Astrocyte (in vitro differentiated cells and primary cell): ENCODE measurements around the gene FRMD4A. TPM values are rescaled to one million over a fixed set of nuclear protein-coding genes. Genes with fewer than 3 reads are reported as not detected.

ENCODE experiments used
- DNase-seq: peaks from one replicate; pipeline ENCODE4 v3.0.0-alpha.2; 2010; ENCODE audit warnings: low read depth
- FAIRE-seq: peaks from 2 replicates; lab custom pipeline; 2011; peaks lifted over from hg19 to GRCh38; lab: Jason Lieb, UNC
- H2AFZ ChIP-seq: 2 replicates; pipeline ENCODE4 v1.6.0; 2012; ENCODE audit warnings: low read depth, low read length, inconsistent platforms
- H3K27ac ChIP-seq: 2 replicates; pipeline ENCODE4 v1.5.1; 2011; ENCODE audit warnings: low read depth, low read length, inconsistent platforms
- H3K27me3 ChIP-seq: 2 replicates; pipeline ENCODE4 v1.6.0; 2011; ENCODE audit warnings: low read length, inconsistent platforms; ENCODE audit not compliant: insufficient read depth
- H3K36me3 ChIP-seq: 2 replicates; pipeline ENCODE4 v1.5.1; 2011; ENCODE audit warnings: low read length, inconsistent platforms; ENCODE audit not compliant: insufficient read depth
- H3K4me1 ChIP-seq: 2 replicates; pipeline ENCODE4 v1.5.1; 2011; ENCODE audit warnings: low read length, inconsistent platforms; ENCODE audit not compliant: insufficient read depth
- H3K4me2 ChIP-seq: 2 replicates; pipeline ENCODE4 v1.6.0; 2012; ENCODE audit warnings: low read length, inconsistent platforms
- H3K4me3 ChIP-seq: 2 replicates; pipeline ENCODE4 v1.5.1; 2011; ENCODE audit warnings: low read depth, mild to moderate bottlenecking, low read length, inconsistent platforms; ENCODE audit not compliant: insufficient read depth
- H3K79me2 ChIP-seq: 2 replicates; pipeline ENCODE4 v1.6.0; 2012; ENCODE audit warnings: mild to moderate bottlenecking, low read length, inconsistent platforms; ENCODE audit not compliant: insufficient read depth
- H3K9ac ChIP-seq: 2 replicates; pipeline ENCODE4 v1.6.0; 2012; ENCODE audit warnings: mild to moderate bottlenecking, low read length, inconsistent platforms
- H3K9me3 ChIP-seq: 2 replicates; pipeline ENCODE4 v1.5.1; 2012; ENCODE audit warnings: low read depth, mild to moderate bottlenecking, low read length, inconsistent platforms; ENCODE audit not compliant: insufficient read depth
- H4K20me1 ChIP-seq: 2 replicates; pipeline ENCODE4 v1.6.0; 2012; ENCODE audit warnings: low read length, inconsistent platforms; ENCODE audit not compliant: insufficient read depth
- H3K27ac Mint-ChIP-seq: one replicate; pipeline ENCODE4 v1.8.0; 2021; ENCODE audit warnings: mild to moderate bottlenecking, mixed read lengths; ENCODE audit not compliant: unreplicated experiment
- H3K27me3 Mint-ChIP-seq: one replicate; pipeline ENCODE4 v1.8.0; 2021; ENCODE audit warnings: low read depth, mixed read lengths; ENCODE audit not compliant: unreplicated experiment
- H3K36me3 Mint-ChIP-seq: one replicate; pipeline ENCODE4 v1.8.0; 2021; ENCODE audit warnings: low read depth, mixed read lengths; ENCODE audit not compliant: unreplicated experiment
- H3K4me1 Mint-ChIP-seq: one replicate; pipeline ENCODE4 v1.8.0; 2021; ENCODE audit warnings: low read depth, mixed read lengths; ENCODE audit not compliant: unreplicated experiment
- H3K4me3 Mint-ChIP-seq: one replicate; pipeline ENCODE4 v1.8.0; 2021; ENCODE audit warnings: mild to moderate bottlenecking, moderate library complexity, mixed read lengths; ENCODE audit not compliant: unreplicated experiment
- H3K9me3 Mint-ChIP-seq: one replicate; pipeline ENCODE4 v1.8.0; 2021; ENCODE audit warnings: mild to moderate bottlenecking, mixed read lengths; ENCODE audit not compliant: unreplicated experiment
- EZH2 ChIP-seq: IDR thresholded peaks from 2 replicates; pipeline ENCODE4 v1.6.1; 2012; ENCODE audit warnings: mild to moderate bottlenecking, low read length, inconsistent platforms; ENCODE audit not compliant: insufficient read depth
- total RNA-seq: library from RNA; stranded (reverse); gene quantifications from 2 replicates; pipeline ENCODE4 v1.2.1, GENCODE V29; 2021
- TF ChIP-seq, protein P1 (sequence below): IDR thresholded peaks from 2 replicates; pipeline ENCODE4 v1.5.1; 2011; ENCODE audit warnings: low read depth, mild to moderate bottlenecking, inconsistent platforms, low read length, moderate library complexity; ENCODE audit not compliant: insufficient read depth

FRMD4A gene
- total RNA-seq, 1 donor from 2014 or later, result 82.5 TPM

DNA sequence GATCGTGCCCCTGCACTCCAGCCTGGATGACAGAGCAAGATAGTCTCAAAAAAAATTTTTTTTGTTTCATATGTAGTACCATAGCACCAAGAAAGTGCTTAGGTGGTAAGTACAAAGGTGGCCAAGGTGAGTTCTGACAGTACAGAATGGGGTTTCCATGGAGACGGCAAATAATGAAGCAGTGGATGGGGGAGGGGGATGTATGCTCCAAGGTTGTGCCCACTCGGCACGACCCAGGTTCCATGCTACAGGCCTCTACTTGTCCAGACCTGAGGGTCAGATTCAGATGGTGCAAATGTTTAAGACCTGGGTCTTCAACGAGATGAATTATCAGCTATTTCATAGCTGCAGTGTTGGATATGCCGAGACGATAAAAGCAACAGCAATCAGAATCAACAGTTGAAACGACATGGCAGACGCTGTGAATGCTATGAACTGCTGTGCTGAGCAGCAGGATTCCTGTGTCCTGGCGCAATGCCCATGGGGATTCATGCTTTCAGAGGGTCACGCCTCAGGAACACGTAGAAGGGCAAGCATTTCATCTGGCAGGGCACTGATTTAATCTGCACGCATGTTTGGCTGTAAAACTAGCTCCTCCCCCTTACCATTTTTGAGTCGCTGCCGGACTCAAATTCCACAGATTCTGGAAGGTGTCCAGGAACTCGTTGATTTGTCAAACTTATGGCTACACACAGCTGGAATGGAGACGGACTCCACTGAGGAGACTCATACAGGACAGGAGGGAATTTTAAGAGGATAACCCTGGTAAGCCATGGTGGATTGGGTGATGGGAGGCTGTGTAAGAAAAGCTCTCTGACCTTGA, 256.5 kb downstream of the FRMD4A start:
- Histone ChIP-seq H3K4me2 (peak overlapping the region; percentile 70), H3K79me2 (no peaks in the 10 kb centered on the region), H3K4me3 (peak overlapping the region; percentile 34), H3K4me1 (peaks cover 16% of the 10 kb centered on the region), H4K20me1 (no peaks in the 10 kb centered on the region), H3K27ac (peak overlapping the region; percentile 76), H3K9ac (peak overlapping the region; percentile 31), H2AFZ (peak overlapping the region; percentile 14), H3K36me3 (no peaks in the 10 kb centered on the region), H3K9me3 (peaks cover 6% of the 10 kb centered on the region), H3K27me3 (no peaks in the 10 kb centered on the region)
- H3K27ac Mint-ChIP-seq, result peak overlapping the region; percentile 19
- no peak overlapping the region for H3K4me3 Mint-ChIP-seq
- H3K4me1 Mint-ChIP-seq, result peaks cover 9% of the 10 kb centered on the region
- FAIRE-seq (peak; percentile 100), DNase-seq (peak; percentile 99)
- H3K27me3 Mint-ChIP-seq, result peaks cover 5% of the 10 kb centered on the region
- peaks cover 3% of the 10 kb centered on the region for H3K9me3 Mint-ChIP-seq
- TF ChIP-seq, protein P1, sequence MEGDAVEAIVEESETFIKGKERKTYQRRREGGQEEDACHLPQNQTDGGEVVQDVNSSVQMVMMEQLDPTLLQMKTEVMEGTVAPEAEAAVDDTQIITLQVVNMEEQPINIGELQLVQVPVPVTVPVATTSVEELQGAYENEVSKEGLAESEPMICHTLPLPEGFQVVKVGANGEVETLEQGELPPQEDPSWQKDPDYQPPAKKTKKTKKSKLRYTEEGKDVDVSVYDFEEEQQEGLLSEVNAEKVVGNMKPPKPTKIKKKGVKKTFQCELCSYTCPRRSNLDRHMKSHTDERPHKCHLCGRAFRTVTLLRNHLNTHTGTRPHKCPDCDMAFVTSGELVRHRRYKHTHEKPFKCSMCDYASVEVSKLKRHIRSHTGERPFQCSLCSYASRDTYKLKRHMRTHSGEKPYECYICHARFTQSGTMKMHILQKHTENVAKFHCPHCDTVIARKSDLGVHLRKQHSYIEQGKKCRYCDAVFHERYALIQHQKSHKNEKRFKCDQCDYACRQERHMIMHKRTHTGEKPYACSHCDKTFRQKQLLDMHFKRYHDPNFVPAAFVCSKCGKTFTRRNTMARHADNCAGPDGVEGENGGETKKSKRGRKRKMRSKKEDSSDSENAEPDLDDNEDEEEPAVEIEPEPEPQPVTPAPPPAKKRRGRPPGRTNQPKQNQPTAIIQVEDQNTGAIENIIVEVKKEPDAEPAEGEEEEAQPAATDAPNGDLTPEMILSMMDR, result no peak
- TF ChIP-seq EZH2, result no peak
- peaks cover 3% of the 10 kb centered on the region for H3K36me3 Mint-ChIP-seq

DNA sequence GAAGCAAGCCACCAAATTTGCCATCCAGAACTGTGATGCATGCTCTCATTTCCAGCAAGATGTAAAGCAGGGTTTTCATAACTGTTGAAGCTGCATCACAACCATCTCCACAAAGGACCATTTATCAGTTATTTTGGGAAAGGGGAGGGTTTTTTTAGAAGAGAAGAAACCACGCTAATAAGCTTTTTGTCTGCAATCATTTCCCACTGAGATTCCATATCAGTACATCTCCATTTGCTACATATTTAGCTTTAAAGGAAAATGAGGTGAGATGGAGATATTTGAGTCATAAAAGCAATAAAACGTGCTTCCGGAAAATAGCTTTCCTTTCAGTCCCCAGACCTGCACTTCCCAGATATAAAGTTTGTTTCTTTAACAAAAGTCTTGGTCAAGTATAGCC, 258.2 kb downstream of the FRMD4A start:
- Mint-ChIP-seq H3K36me3 (peaks cover 3% of the 10 kb centered on the region), H3K9me3 (no peaks in the 10 kb centered on the region), H3K4me1 (peaks cover 8% of the 10 kb centered on the region), H3K27me3 (peaks cover 5% of the 10 kb centered on the region), H3K27ac (no peak overlapping the region), H3K4me3 (no peak overlapping the region)
- H3K27ac ChIP-seq, result no peak overlapping the region
- H3K36me3 ChIP-seq, result no peaks in the 10 kb centered on the region
- H3K27me3 ChIP-seq, result no peaks in the 10 kb centered on the region
- H2AFZ ChIP-seq, result no peak overlapping the region
- no peaks in the 10 kb centered on the region for H3K79me2 ChIP-seq
- H3K9ac ChIP-seq, result no peak overlapping the region
- peaks cover 16% of the 10 kb centered on the region for H3K4me1 ChIP-seq
- FAIRE-seq (no peak), DNase-seq (no peak)
- H3K9me3 ChIP-seq, result no peaks in the 10 kb centered on the region
- no peak overlapping the region for H3K4me2 ChIP-seq
- H4K20me1 ChIP-seq, result no peaks in the 10 kb centered on the region
- H3K4me3 ChIP-seq, result no peak overlapping the region
- TF ChIP-seq EZH2, result no peak
- TF ChIP-seq, protein P1, result no peak

DNA sequence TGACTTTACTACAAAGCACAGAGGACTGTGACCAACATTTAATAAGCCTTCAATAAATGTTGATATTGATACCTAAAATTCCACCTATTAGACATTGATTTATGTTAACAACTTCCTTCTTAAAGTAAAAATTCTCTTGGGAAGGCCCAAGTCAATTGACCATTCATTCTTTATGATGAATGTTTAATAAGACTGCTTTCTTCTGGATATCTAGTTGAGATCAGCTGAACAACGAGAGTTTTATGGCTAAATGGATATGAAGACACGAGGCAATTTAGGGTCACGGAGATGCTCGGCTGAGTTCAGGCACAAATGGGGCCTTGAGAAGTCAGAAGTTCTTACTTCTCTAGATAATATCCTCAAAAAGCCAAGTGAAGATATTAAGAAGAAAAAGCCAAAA, 258.8 kb downstream of the FRMD4A start:
- Histone ChIP-seq H3K27me3 (no peaks in the 10 kb centered on the region), H2AFZ (no peak overlapping the region), H3K9me3 (no peaks in the 10 kb centered on the region), H4K20me1 (no peaks in the 10 kb centered on the region), H3K4me3 (no peak overlapping the region), H3K4me2 (no peak overlapping the region), H3K9ac (no peak overlapping the region), H3K36me3 (no peaks in the 10 kb centered on the region), H3K27ac (no peak overlapping the region), H3K79me2 (no peaks in the 10 kb centered on the region), H3K4me1 (peaks cover 16% of the 10 kb centered on the region)
- H3K9me3 Mint-ChIP-seq, result no peaks in the 10 kb centered on the region
- no peak overlapping the region for H3K27ac Mint-ChIP-seq
- peaks cover 8% of the 10 kb centered on the region for H3K4me1 Mint-ChIP-seq
- TF ChIP-seq EZH2, result no peak
- TF ChIP-seq, protein P1, result no peak
- H3K27me3 Mint-ChIP-seq, result peaks cover 5% of the 10 kb centered on the region
- peaks cover 3% of the 10 kb centered on the region for H3K36me3 Mint-ChIP-seq
- FAIRE-seq (no peak), DNase-seq (no peak)
- no peak overlapping the region for H3K4me3 Mint-ChIP-seq
